Esophagus muscularis mucosa (tissue), 4 donors: Measurements from ENCODE around the gene TRIM67. TPM values are rescaled to one million over a fixed set of nuclear protein-coding genes. Genes with fewer than 3 reads are reported as not detected.

ENCODE experiments used
- DNase-seq: peaks from one replicate; pipeline ENCODE4 v3.0.0-alpha.2; 2017; ENCODE audit errors: extremely low spot score
- H3K27ac ChIP-seq, 4 donors: fragments of 200-600 bp; sonication (generic); replicated peaks in 1 of 4; 1 replicate in 3 of 4; 2 replicates in 1 of 4; pipeline ENCODE4 v1.5.1; 2016 to 2019; ENCODE audit warnings: mild to moderate bottlenecking in 1 of 4
- H3K27me3 ChIP-seq, 4 donors: fragments of 200-600 bp; sonication (generic); one replicate each; pipeline versions ENCODE4 v1.5.1 to v1.6.0; 2016 to 2019
- H3K36me3 ChIP-seq, 4 donors: fragments of 200-600 bp; sonication (generic); one replicate each; pipeline ENCODE4 v1.5.1; 2016 to 2019
- H3K4me1 ChIP-seq, 4 donors: fragments of 200-600 bp; sonication (generic); one replicate each; pipeline ENCODE4 v1.5.1; 2016 to 2019
- H3K4me3 ChIP-seq, 4 donors: fragments of 200-600 bp; sonication (generic); 1 replicate in 2 of 4; 2 replicates in 2 of 4; pipeline ENCODE4 v1.5.1; 2016 to 2019; ENCODE audit warnings: mild to moderate bottlenecking in 4 of 4, moderate library complexity in 1 of 4
- H3K9me3 ChIP-seq, 4 donors: fragments of 200-600 bp; sonication (generic); 1 replicate in 3 of 4; 2 replicates in 1 of 4; pipeline ENCODE4 v1.5.1; 2016 to 2019
- CTCF ChIP-seq, 3 experiments: fragments of 200-600 bp in 2 of 3; fragments of 450-650 bp in 1 of 3; sonication (generic) in 2 of 3; IDR thresholded peaks; one replicate each; pipeline ENCODE4 v1.5.1; 2017 to 2019; ENCODE audit warnings: antibody characterized with exemption in 3 of 3, mild to moderate bottlenecking in 2 of 3, moderate library complexity in 1 of 3
- EP300 ChIP-seq: sonication (generic); formaldehyde crosslinking; IDR thresholded peaks from one replicate; pipeline ENCODE4 v1.6.1; 2017; ENCODE audit warnings: antibody characterized with exemption
- POLR2A ChIP-seq: fragments of 450-650 bp; IDR thresholded peaks from one replicate; pipeline ENCODE4 v1.6.1; 2017; ENCODE audit warnings: antibody characterized with exemption, moderate library complexity, mild to moderate bottlenecking, low read depth
- POLR2AphosphoS5 ChIP-seq, 2 donors: sonication (generic); formaldehyde crosslinking; IDR thresholded peaks; one replicate each; pipeline ENCODE4 v1.6.1; 2017; ENCODE audit warnings: antibody characterized with exemption in 2 of 2
- WGBS: methylation state at CpG from one replicate; pipeline ENCODE4 v1.1.5; 2018; 5-methylcytosine and 5-hydroxymethylcytosine counted together
- intact Hi-C: fragments of 100-400 bp; cut with DNase I; formaldehyde crosslinking; loops from one replicate; pipeline ENCODE4 v1.15.1; 2023
- total RNA-seq, 4 donors: library from RNA; depleted of rRNA; stranded (reverse); fragments of >200 nt; gene quantifications; one replicate each; pipeline versions ENCODE4 v1.1.0 to v1.2.1, GENCODE V29; 2016

TRIM67 gene
- total RNA-seq, 4 donors from 2014 or later, result under 0.01 to 0.42 (median 0.13) TPM; not detected in 1

GRCh38 chr1:231207437-231207836 is 45.6 kb downstream of the TRIM67 start:
- WGBS, result 90% methylated on average over 3 of the region's 3 CpGs

GRCh38 chr1:231208980-231209379 is 47.1 kb downstream of the TRIM67 start:
- intact Hi-C loops, result no loop called here
- Histone ChIP-seq H3K9me3 (no peaks in the 10 kb centered on the region), H3K4me3 (no peak overlapping the region), H3K4me1 (peaks cover 0 to 12% (median 8%) of the 10 kb centered on the region in 4 donors), H3K36me3 (no peaks in the 10 kb centered on the region), H3K27me3 (peaks cover 0 to 22% (median 0%) of the 10 kb centered on the region in 4 donors), H3K27ac (no peak overlapping the region)
- no peak for DNase-seq
- TF ChIP-seq POLR2AphosphoS5 (IDR thresholded peaks at IDR 0.05) (no peak), POLR2A (no peak), CTCF (IDR thresholded peaks at IDR 0.05) (no peak), EP300 (no peak)
- WGBS, result 96% methylated on average over 14 of the region's 14 CpGs

More at GRCh38 chr1:231207437-231207836, 45.6 kb downstream of the TRIM67 start:
- intact Hi-C loops, result no loop called here
- Histone ChIP-seq H3K4me3 (no peak overlapping the region), H3K27me3 (peaks cover 0 to 10% (median 0%) of the 10 kb centered on the region in 4 donors), H3K9me3 (no peaks in the 10 kb centered on the region), H3K4me1 (peaks cover 0 to 12% (median 8%) of the 10 kb centered on the region in 4 donors), H3K27ac (no peak overlapping the region), H3K36me3 (no peaks in the 10 kb centered on the region)
- TF ChIP-seq POLR2A (no peak), EP300 (no peak), POLR2AphosphoS5 (IDR thresholded peaks at IDR 0.05) (no peak), CTCF (IDR thresholded peaks at IDR 0.05) (no peak)
- no peak for DNase-seq

GRCh38 chr1:231209531-231209930 is 47.7 kb downstream of the TRIM67 start:
- H3K36me3 ChIP-seq, result no peaks in the 10 kb centered on the region
- TF ChIP-seq POLR2AphosphoS5 (IDR thresholded peaks at IDR 0.05), result no peak
- no peak for TF ChIP-seq EP300
- TF ChIP-seq CTCF (IDR thresholded peaks at IDR 0.05), result no peak
- no peak for TF ChIP-seq POLR2A

GRCh38 chr1:231210126-231210525 is 48.3 kb downstream of the TRIM67 start:
- intact Hi-C loops, result loop anchor here (2.0 to 5.0 kb wide), 2 partner anchors 293 to 413 kb away; no protein-coding TSS in a partner anchor
- Histone ChIP-seq H3K9me3 (no peaks in the 10 kb centered on the region), H3K36me3 (no peaks in the 10 kb centered on the region), H3K4me1 (peaks cover 0 to 8% (median 7%) of the 10 kb centered on the region in 4 donors), H3K27ac (no peak overlapping the region), H3K4me3 (no peak overlapping the region), H3K27me3 (peaks cover 0 to 29% (median 0%) of the 10 kb centered on the region in 4 donors)
- TF ChIP-seq CTCF (IDR thresholded peaks at IDR 0.05), result no peak
- no peak for TF ChIP-seq EP300
- TF ChIP-seq POLR2A, result no peak
- TF ChIP-seq POLR2AphosphoS5 (IDR thresholded peaks at IDR 0.05), result no peak
- 98% methylated on average over 5 of the region's 6 CpGs for WGBS
- no peak for DNase-seq

More at GRCh38 chr1:231209531-231209930, 47.7 kb downstream of the TRIM67 start:
- 89% methylated on average over 5 of the region's 5 CpGs for WGBS
- intact Hi-C loops, result no loop called here
- H3K4me3 ChIP-seq, result no peak overlapping the region
- no peaks in the 10 kb centered on the region for H3K9me3 ChIP-seq
- DNase-seq, result no peak
- peaks cover 0 to 12% (median 8%) of the 10 kb centered on the region in 4 donors for H3K4me1 ChIP-seq
- H3K27ac ChIP-seq, result no peak overlapping the region
- peaks cover 0 to 25% (median 0%) of the 10 kb centered on the region in 4 donors for H3K27me3 ChIP-seq
